Astrocyte (in vitro differentiated cells and primary cell): ENCODE data around the gene ZGPAT. TPM values are rescaled to one million over a fixed set of nuclear protein-coding genes. Genes with fewer than 3 reads are reported as not detected.

Source experiments
- DNase-seq: peaks from one replicate; pipeline ENCODE4 v3.0.0-alpha.2; 2010; ENCODE audit warnings: low read depth
- FAIRE-seq: peaks from 2 replicates; lab custom pipeline; 2011; peaks lifted over from hg19 to GRCh38; lab: Jason Lieb, UNC
- H2AFZ ChIP-seq: 2 replicates; pipeline ENCODE4 v1.6.0; 2012; ENCODE audit warnings: low read depth, low read length, inconsistent platforms
- H3K27ac ChIP-seq: 2 replicates; pipeline ENCODE4 v1.5.1; 2011; ENCODE audit warnings: low read depth, low read length, inconsistent platforms
- H3K27me3 ChIP-seq: 2 replicates; pipeline ENCODE4 v1.6.0; 2011; ENCODE audit warnings: low read length, inconsistent platforms; ENCODE audit not compliant: insufficient read depth
- H3K36me3 ChIP-seq: 2 replicates; pipeline ENCODE4 v1.5.1; 2011; ENCODE audit warnings: low read length, inconsistent platforms; ENCODE audit not compliant: insufficient read depth
- H3K4me1 ChIP-seq: 2 replicates; pipeline ENCODE4 v1.5.1; 2011; ENCODE audit warnings: low read length, inconsistent platforms; ENCODE audit not compliant: insufficient read depth
- H3K4me2 ChIP-seq: 2 replicates; pipeline ENCODE4 v1.6.0; 2012; ENCODE audit warnings: low read length, inconsistent platforms
- H3K4me3 ChIP-seq: 2 replicates; pipeline ENCODE4 v1.5.1; 2011; ENCODE audit warnings: low read depth, mild to moderate bottlenecking, low read length, inconsistent platforms; ENCODE audit not compliant: insufficient read depth
- H3K79me2 ChIP-seq: 2 replicates; pipeline ENCODE4 v1.6.0; 2012; ENCODE audit warnings: mild to moderate bottlenecking, low read length, inconsistent platforms; ENCODE audit not compliant: insufficient read depth
- H3K9ac ChIP-seq: 2 replicates; pipeline ENCODE4 v1.6.0; 2012; ENCODE audit warnings: mild to moderate bottlenecking, low read length, inconsistent platforms
- H3K9me3 ChIP-seq: 2 replicates; pipeline ENCODE4 v1.5.1; 2012; ENCODE audit warnings: low read depth, mild to moderate bottlenecking, low read length, inconsistent platforms; ENCODE audit not compliant: insufficient read depth
- H4K20me1 ChIP-seq: 2 replicates; pipeline ENCODE4 v1.6.0; 2012; ENCODE audit warnings: low read length, inconsistent platforms; ENCODE audit not compliant: insufficient read depth
- H3K27ac Mint-ChIP-seq: one replicate; pipeline ENCODE4 v1.8.0; 2021; ENCODE audit warnings: mild to moderate bottlenecking, mixed read lengths; ENCODE audit not compliant: unreplicated experiment
- H3K27me3 Mint-ChIP-seq: one replicate; pipeline ENCODE4 v1.8.0; 2021; ENCODE audit warnings: low read depth, mixed read lengths; ENCODE audit not compliant: unreplicated experiment
- H3K36me3 Mint-ChIP-seq: one replicate; pipeline ENCODE4 v1.8.0; 2021; ENCODE audit warnings: low read depth, mixed read lengths; ENCODE audit not compliant: unreplicated experiment
- H3K4me1 Mint-ChIP-seq: one replicate; pipeline ENCODE4 v1.8.0; 2021; ENCODE audit warnings: low read depth, mixed read lengths; ENCODE audit not compliant: unreplicated experiment
- H3K4me3 Mint-ChIP-seq: one replicate; pipeline ENCODE4 v1.8.0; 2021; ENCODE audit warnings: mild to moderate bottlenecking, moderate library complexity, mixed read lengths; ENCODE audit not compliant: unreplicated experiment
- H3K9me3 Mint-ChIP-seq: one replicate; pipeline ENCODE4 v1.8.0; 2021; ENCODE audit warnings: mild to moderate bottlenecking, mixed read lengths; ENCODE audit not compliant: unreplicated experiment
- CTCF ChIP-seq: IDR thresholded peaks from 2 replicates; pipeline ENCODE4 v1.5.1; 2011; ENCODE audit warnings: low read depth, mild to moderate bottlenecking, inconsistent platforms, low read length, moderate library complexity; ENCODE audit not compliant: insufficient read depth
- EZH2 ChIP-seq: IDR thresholded peaks from 2 replicates; pipeline ENCODE4 v1.6.1; 2012; ENCODE audit warnings: mild to moderate bottlenecking, low read length, inconsistent platforms; ENCODE audit not compliant: insufficient read depth
- total RNA-seq: library from RNA; stranded (reverse); gene quantifications from 2 replicates; pipeline ENCODE4 v1.2.1, GENCODE V29; 2021

The ZGPAT gene
- total RNA-seq, 1 donor from 2014 or later: 24.8 TPM

- peak overlapping the region; percentile 83 for H3K9ac ChIP-seq
- H4K20me1 ChIP-seq: peaks cover 27% of the 10 kb centered on the region
- peaks cover 8% of the 10 kb centered on the region for H3K79me2 ChIP-seq
- H3K36me3 ChIP-seq: no peaks in the 10 kb centered on the region
- no peaks in the 10 kb centered on the region for H3K9me3 ChIP-seq
- Mint-ChIP-seq H3K4me3 (peak overlapping the region; percentile 73), H3K4me1 (no peaks in the 10 kb centered on the region), H3K27ac (no peak overlapping the region), H3K9me3 (no peaks in the 10 kb centered on the region), H3K27me3 (no peaks in the 10 kb centered on the region), H3K36me3 (peaks cover 4% of the 10 kb centered on the region)
- no peak overlapping the region for H3K4me3 ChIP-seq
- TF ChIP-seq CTCF: no peak
- TF ChIP-seq EZH2: no peak
- H3K4me1 ChIP-seq: peaks cover 15% of the 10 kb centered on the region
- peak overlapping the region; percentile 98 for H3K4me2 ChIP-seq
- DNase-seq (no peak), FAIRE-seq (no peak)
- H3K27ac ChIP-seq: no peak overlapping the region
- no peaks in the 10 kb centered on the region for H3K27me3 ChIP-seq
- no peak overlapping the region for H2AFZ ChIP-seq
These were observed 34.0 kb downstream of the ZGPAT start for GRCh38 chr20:63741676-63742380.

- H3K9me3 Mint-ChIP-seq: no peaks in the 10 kb centered on the region
- H3K27me3 ChIP-seq: no peaks in the 10 kb centered on the region
- H3K4me2 ChIP-seq: no peak overlapping the region
- H3K27me3 Mint-ChIP-seq: no peaks in the 10 kb centered on the region
- TF ChIP-seq CTCF: no peak
- TF ChIP-seq EZH2: no peak
- H3K9ac ChIP-seq: no peak overlapping the region
- peaks cover 8% of the 10 kb centered on the region for H3K79me2 ChIP-seq
- no peak overlapping the region for H3K27ac ChIP-seq
- peaks cover 21% of the 10 kb centered on the region for H4K20me1 ChIP-seq
- no peak overlapping the region for H3K4me3 ChIP-seq
- DNase-seq: no peak
- no peak overlapping the region for H3K27ac Mint-ChIP-seq
- no peak overlapping the region for H3K4me3 Mint-ChIP-seq
- no peak for FAIRE-seq
- H3K36me3 ChIP-seq: no peaks in the 10 kb centered on the region
- no peaks in the 10 kb centered on the region for H3K9me3 ChIP-seq
- H2AFZ ChIP-seq: no peak overlapping the region
- H3K4me1 Mint-ChIP-seq: no peaks in the 10 kb centered on the region
- H3K36me3 Mint-ChIP-seq: peaks cover 4% of the 10 kb centered on the region
- H3K4me1 ChIP-seq: peaks cover 15% of the 10 kb centered on the region
These were observed 34.7 kb downstream of the ZGPAT start for GRCh38 chr20:63742381-63743024.
